CD4-positive, alpha-beta memory T cell (primary cell): ENCODE data around the gene CD163L1. TPM values are rescaled to one million over a fixed set of nuclear protein-coding genes. Genes with fewer than 3 reads are reported as not detected.

ENCODE experiments used
- CTCF ChIA-PET: fragments of 350-600 bp; sonication (Branson Sonifier 250); formaldehyde crosslinking; loops from one replicate; lab custom pipeline; 2021; ENCODE audit warnings: inconsistent platforms; ENCODE audit not compliant: partially characterized antibody; lab: Charles Lee
- POLR2A ChIA-PET: fragments of 350-600 bp; sonication (Branson Sonifier 250); formaldehyde crosslinking; loops from one replicate; lab custom pipeline; 2021; ENCODE audit not compliant: partially characterized antibody; lab: Charles Lee
- DNase-seq, 5 donors: peaks; one replicate each; pipeline versions ENCODE4 v3.0.0 to v3.0.0-alpha.2; 2020 to 2022; ENCODE audit warnings: mixed read lengths in 1 of 5
- H3K27ac ChIP-seq: one replicate; pipeline ENCODE4 v1.7.0; 2013; ENCODE audit warnings: low read depth, low read length
- H3K27me3 ChIP-seq: 2 replicates; pipeline ENCODE4 v1.7.0; 2013; ENCODE audit warnings: mild to moderate bottlenecking, low read length, moderate library complexity; ENCODE audit not compliant: insufficient read depth
- H3K36me3 ChIP-seq: 2 replicates; pipeline ENCODE4 v1.7.0; 2013; ENCODE audit warnings: mild to moderate bottlenecking, low read length, moderate library complexity; ENCODE audit not compliant: insufficient read depth
- H3K4me1 ChIP-seq: 2 replicates; pipeline ENCODE4 v1.7.0; 2013; ENCODE audit warnings: mild to moderate bottlenecking, low read length, moderate library complexity; ENCODE audit not compliant: insufficient read depth
- H3K4me3 ChIP-seq, 2 donors: one replicate each; pipeline ENCODE4 v1.7.0; 2013; ENCODE audit warnings: low read length in 2 of 2, mild to moderate bottlenecking in 1 of 2
- H3K9me3 ChIP-seq, 2 donors: one replicate each; pipeline ENCODE4 v1.7.0; 2013; ENCODE audit warnings: low read length in 2 of 2, control low read depth in 1 of 2; ENCODE audit not compliant: control insufficient read depth in 1 of 2
- H3K27ac Mint-ChIP-seq, 7 donors: one replicate each; pipeline ENCODE4 v1.8.0; 2020 to 2021; ENCODE audit warnings: mixed read lengths in 7 of 7, mild to moderate bottlenecking in 6 of 7, inconsistent platforms in 3 of 7, moderate library complexity in 3 of 7
- H3K27me3 Mint-ChIP-seq, 2 donors: one replicate each; pipeline ENCODE4 v1.8.0; 2020 to 2021; ENCODE audit warnings: mixed read lengths in 2 of 2
- H3K36me3 Mint-ChIP-seq, 2 donors: one replicate each; pipeline ENCODE4 v1.8.0; 2020 to 2021; ENCODE audit warnings: mixed read lengths in 2 of 2, inconsistent platforms in 1 of 2, mild to moderate bottlenecking in 1 of 2
- H3K4me1 Mint-ChIP-seq, 4 donors: one replicate each; pipeline ENCODE4 v1.8.0; 2020 to 2021; ENCODE audit warnings: mixed read lengths in 4 of 4, mild to moderate bottlenecking in 1 of 4
- H3K4me3 Mint-ChIP-seq, 8 donors: one replicate each; pipeline ENCODE4 v1.8.0; 2020 to 2021; ENCODE audit warnings: mixed read lengths in 8 of 8, mild to moderate bottlenecking in 7 of 8, moderate library complexity in 6 of 8, inconsistent platforms in 3 of 8
- H3K9me3 Mint-ChIP-seq, 8 donors: one replicate each; pipeline ENCODE4 v1.8.0; 2020 to 2021; ENCODE audit warnings: mixed read lengths in 8 of 8, mild to moderate bottlenecking in 5 of 8, inconsistent platforms in 3 of 8, moderate library complexity in 1 of 8
- intact Hi-C: fragments of 100-400 bp; cut with micrococcal nuclease; formaldehyde crosslinking; loops from one replicate; pipeline ENCODE4 v1.15.1; 2023
- polyA plus RNA-seq, 2 donors: library from polyadenylated mRNA; unstranded; fragments of 300-500 nt; fragmentation: Illumina TruSeq; gene quantifications; one replicate each; pipeline ENCODE4 v1.2.3, GENCODE V29; 2021
- total RNA-seq, 2 experiments: library from RNA; stranded (reverse); gene quantifications; one replicate each; pipeline ENCODE4 v1.2.3, GENCODE V29; 2021

Gene CD163L1
- total and polyA plus RNA-seq, 4 experiments from 2014 or later, result 0.69 to 1.1 TPM; not detected in 2

DNA sequence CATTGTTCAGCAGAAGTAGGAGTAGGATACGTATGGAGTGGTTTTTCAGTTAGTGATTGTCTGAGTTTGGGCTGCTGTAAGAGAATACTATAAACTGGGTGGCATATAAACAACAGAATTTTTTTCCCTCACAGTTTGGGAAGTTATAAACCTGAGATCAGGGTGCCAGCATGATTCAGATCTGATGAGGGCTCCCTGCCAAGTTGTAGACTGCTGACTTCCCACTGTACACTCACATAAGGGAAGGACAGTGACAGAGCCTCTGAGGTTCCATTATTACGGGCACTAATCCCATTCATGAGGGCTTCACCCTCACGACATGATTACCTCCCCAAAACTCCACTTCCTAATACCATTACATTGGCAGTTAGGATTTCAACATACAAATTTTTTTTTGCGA, 89.4 kb downstream of the CD163L1 start:
- H3K27me3 ChIP-seq, result no peaks in the 10 kb centered on the region
- POLR2A ChIA-PET, result no interaction called here

DNA sequence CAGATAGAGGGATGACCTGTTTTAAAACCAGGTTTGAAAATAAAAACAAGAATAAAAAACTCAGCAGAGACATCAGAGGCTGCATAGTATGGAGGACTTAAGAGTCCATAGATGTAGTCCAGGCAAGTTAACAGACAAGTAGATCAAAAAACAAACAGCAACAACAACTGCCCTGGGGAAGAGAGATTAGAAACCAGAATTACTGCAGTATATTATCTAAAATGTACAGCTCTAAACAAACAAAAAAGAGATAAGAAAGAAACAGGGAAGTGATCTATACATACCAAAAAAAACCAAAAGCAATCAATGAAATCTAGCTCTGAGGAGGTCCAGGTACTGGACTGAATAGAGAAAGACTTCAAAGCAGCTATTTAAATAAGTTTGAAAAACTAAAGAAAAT, 91.3 kb downstream of the CD163L1 start:
- Mint-ChIP-seq H3K27me3 (peaks cover 0 to 7% of the 10 kb centered on the region in 2 donors), H3K4me1 (peaks cover 12 to 42% (median 26%) of the 10 kb centered on the region in 4 donors), H3K9me3 (no peaks in the 10 kb centered on the region), H3K36me3 (no peaks in the 10 kb centered on the region), H3K4me3 (no peak overlapping the region), H3K27ac (no peak overlapping the region)
- Histone ChIP-seq H3K27ac (no peak overlapping the region), H3K27me3 (no peaks in the 10 kb centered on the region), H3K36me3 (no peaks in the 10 kb centered on the region), H3K4me1 (peaks cover 18% of the 10 kb centered on the region), H3K9me3 (no peaks in the 10 kb centered on the region), H3K4me3 (no peak overlapping the region)
- intact Hi-C loops, result no loop called here
- no peak for DNase-seq
- ChIA-PET CTCF (no interaction called here), POLR2A (interaction anchor here (1.4 kb wide), 1 partner anchor 87 kb away, joined by 3 read pairs; no protein-coding TSS in a partner anchor)

More for the DNA sequence above, 89.4 kb downstream of the CD163L1 start:
- intact Hi-C loops, result no loop called here
- H3K4me3 ChIP-seq, result no peak overlapping the region
- no peak for DNase-seq
- H3K9me3 ChIP-seq, result no peaks in the 10 kb centered on the region
- no peak overlapping the region for H3K27ac ChIP-seq
- no peak overlapping the region for H3K27ac Mint-ChIP-seq
- no peak overlapping the region for H3K4me3 Mint-ChIP-seq
- peaks cover 17% of the 10 kb centered on the region for H3K4me1 ChIP-seq
- CTCF ChIA-PET, result no interaction called here
- H3K36me3 ChIP-seq, result no peaks in the 10 kb centered on the region
- peaks cover 0 to 7% of the 10 kb centered on the region in 2 donors for H3K27me3 Mint-ChIP-seq
- no peaks in the 10 kb centered on the region for H3K9me3 Mint-ChIP-seq
- no peaks in the 10 kb centered on the region for H3K36me3 Mint-ChIP-seq
- peaks cover 8 to 30% (median 20%) of the 10 kb centered on the region in 4 donors for H3K4me1 Mint-ChIP-seq

DNA sequence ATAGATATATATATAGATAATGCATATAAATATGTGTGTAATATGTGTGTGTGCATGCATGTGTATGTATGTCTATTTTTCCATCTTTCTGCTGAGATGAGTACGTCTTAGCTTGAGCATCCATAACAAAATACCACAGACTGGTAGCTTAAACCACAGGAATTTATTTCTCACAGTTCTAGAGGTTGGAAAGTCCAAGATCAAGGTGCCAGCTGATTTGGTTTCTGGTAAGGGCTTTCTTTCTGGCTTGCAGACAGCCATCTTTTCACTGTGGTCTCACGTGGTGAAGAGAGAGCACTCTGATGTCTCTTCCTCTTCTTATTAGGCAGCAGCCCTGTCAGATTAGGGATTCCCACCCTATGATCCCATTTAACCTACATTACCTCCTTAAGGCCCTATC, 92.8 kb downstream of the CD163L1 start:
- POLR2A ChIA-PET, result no interaction called here
- peaks cover 22 to 53% (median 36%) of the 10 kb centered on the region in 4 donors for H3K4me1 Mint-ChIP-seq

DNA sequence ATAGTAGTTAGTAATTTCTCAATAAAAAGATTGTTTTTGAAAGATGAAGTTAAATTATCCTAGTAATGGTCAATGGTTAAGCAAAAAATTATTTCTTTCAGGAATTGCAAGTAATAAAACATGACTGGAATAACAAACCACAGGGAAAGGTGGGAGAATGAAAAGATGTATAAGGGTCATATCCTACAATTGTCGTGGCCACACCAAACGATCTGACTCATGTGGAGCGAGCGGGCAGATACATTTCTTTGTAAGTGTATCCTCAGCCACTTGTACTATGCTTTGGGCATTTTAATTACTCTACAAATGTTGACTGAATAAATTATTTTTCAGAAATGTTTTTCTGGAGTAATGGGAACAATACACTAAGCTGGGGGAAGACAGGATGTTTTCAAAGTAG, 94.5 kb downstream of the CD163L1 start:
- peaks cover 5 to 7% of the 10 kb centered on the region in 2 donors for H3K36me3 Mint-ChIP-seq
- intact Hi-C loops, result no loop called here
- H3K4me3 ChIP-seq, result no peak overlapping the region
- H3K36me3 ChIP-seq, result no peaks in the 10 kb centered on the region
- peaks cover 27 to 70% (median 44%) of the 10 kb centered on the region in 4 donors for H3K4me1 Mint-ChIP-seq
- H3K27me3 Mint-ChIP-seq, result peaks cover 0 to 2% of the 10 kb centered on the region in 2 donors
- no peaks in the 10 kb centered on the region for H3K9me3 ChIP-seq
- peaks cover 38% of the 10 kb centered on the region for H3K4me1 ChIP-seq
- H3K27ac Mint-ChIP-seq, result no peak overlapping the region
- ChIA-PET CTCF (no interaction called here), POLR2A (no interaction called here)
- H3K9me3 Mint-ChIP-seq, result peaks cover 0 to 13% (median 11%) of the 10 kb centered on the region in 8 donors
- H3K27me3 ChIP-seq, result no peaks in the 10 kb centered on the region
- no peak overlapping the region for H3K27ac ChIP-seq
- H3K4me3 Mint-ChIP-seq, result no peak overlapping the region
- DNase-seq, result no peak

More for the DNA sequence above, 92.8 kb downstream of the CD163L1 start:
- H3K36me3 ChIP-seq, result no peaks in the 10 kb centered on the region
- intact Hi-C loops, result no loop called here
- H3K27ac ChIP-seq, result no peak overlapping the region
- Mint-ChIP-seq H3K27ac (peak overlapping the region in 1 of 7 donors; percentile 2), H3K9me3 (peaks cover 0 to 3% (median 0%) of the 10 kb centered on the region in 8 donors), H3K27me3 (peaks cover 0 to 5% of the 10 kb centered on the region in 2 donors), H3K36me3 (peaks cover 0 to 2% of the 10 kb centered on the region in 2 donors), H3K4me3 (no peak overlapping the region)
- CTCF ChIA-PET, result no interaction called here
- no peaks in the 10 kb centered on the region for H3K27me3 ChIP-seq
- no peaks in the 10 kb centered on the region for H3K9me3 ChIP-seq
- no peak overlapping the region for H3K4me3 ChIP-seq
- H3K4me1 ChIP-seq, result peaks cover 26% of the 10 kb centered on the region
- DNase-seq, result no peak

DNA sequence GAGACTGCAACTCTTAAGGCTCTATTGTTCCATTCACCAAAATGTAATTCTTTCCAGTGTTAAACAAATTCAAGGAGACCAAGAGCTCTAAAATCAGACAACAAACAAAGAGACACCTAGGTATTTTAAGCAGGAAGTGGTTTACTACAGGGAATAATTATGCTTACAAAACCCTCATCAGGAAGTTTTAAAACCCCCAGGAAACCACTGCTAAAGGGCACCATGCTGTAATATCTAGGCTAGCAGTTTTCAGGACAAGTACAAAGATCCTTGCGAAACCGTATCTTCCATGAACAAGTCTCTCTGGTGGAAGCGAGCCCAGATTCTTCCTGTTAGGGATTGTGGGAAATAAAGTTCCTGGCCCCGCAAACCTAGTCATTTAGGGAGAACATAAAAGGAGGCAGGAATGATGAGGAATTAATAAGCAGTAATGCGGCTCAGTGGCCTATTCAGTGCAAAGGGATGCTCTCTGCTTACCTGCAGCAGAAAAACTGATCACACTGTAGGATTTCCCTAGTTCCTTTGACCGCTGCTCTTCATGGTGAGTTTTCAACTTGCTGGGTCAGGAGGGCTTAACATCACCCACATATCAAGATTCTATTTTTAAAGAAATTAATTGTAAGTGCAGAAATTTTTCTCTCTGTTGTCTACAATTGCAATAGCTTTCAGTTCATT, 97.3 kb downstream of the CD163L1 start:
- peak; percentile 6 to 37 (median 24) for DNase-seq
- H3K9me3 Mint-ChIP-seq, result peaks cover 0 to 31% (median 26%) of the 10 kb centered on the region in 8 donors
- peak overlapping the region; percentile 15 to 74 (median 62) for H3K27ac Mint-ChIP-seq
- no peaks in the 10 kb centered on the region for H3K9me3 ChIP-seq
- peaks cover 7 to 17% of the 10 kb centered on the region in 2 donors for H3K36me3 Mint-ChIP-seq
- intact Hi-C loops, result no loop called here
- ChIA-PET CTCF (no interaction called here), POLR2A (no interaction called here)
- H3K27me3 ChIP-seq, result no peaks in the 10 kb centered on the region
- H3K4me1 Mint-ChIP-seq, result peaks cover 30 to 78% (median 49%) of the 10 kb centered on the region in 4 donors
- H3K4me3 ChIP-seq, result peak overlapping the region in 1 of 2 donors; percentile 44
- H3K4me1 ChIP-seq, result peaks cover 41% of the 10 kb centered on the region
- no peak overlapping the region for H3K27ac ChIP-seq
- no peaks in the 10 kb centered on the region for H3K36me3 ChIP-seq
- no peaks in the 10 kb centered on the region for H3K27me3 Mint-ChIP-seq
- H3K4me3 Mint-ChIP-seq, result peak overlapping the region; percentile 15 to 85 (median 64)

DNA sequence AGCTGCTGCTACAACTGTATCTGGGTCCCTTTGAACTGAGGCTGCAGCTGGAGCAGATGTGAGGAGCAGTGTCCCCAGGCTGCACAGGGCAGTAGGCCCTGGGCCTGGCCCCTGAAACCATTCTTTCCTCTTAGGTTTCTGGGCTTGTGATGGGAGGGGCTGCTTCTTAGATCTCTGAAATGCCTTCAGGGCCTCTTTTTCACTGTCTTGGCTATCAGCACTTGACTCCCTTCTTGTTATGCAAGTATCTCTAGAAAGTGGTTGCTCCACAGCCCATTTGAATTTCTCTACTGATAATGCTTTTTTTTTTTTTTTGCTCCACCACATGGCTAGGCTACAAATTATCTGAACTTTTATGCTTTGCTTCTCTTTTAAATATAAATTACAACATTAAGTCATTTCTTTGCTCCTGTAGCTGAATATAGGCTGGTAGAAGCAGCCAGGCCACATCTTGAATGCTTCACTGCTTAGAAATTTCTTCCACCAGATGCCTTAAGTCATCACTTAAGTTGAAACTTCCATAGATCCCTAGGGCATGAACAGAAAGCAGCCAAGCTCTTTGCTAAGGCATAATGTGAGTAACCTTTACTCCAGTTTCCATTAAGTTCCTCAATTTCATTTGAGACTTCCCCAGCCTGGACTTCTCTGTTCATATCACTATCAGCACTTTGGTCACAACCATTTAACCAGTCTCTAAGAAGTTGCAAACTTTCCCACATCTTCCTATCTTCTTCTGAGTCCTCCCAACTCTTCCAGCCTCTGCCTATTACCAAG, 98.9 kb downstream of the CD163L1 start:
- peaks cover 7 to 17% of the 10 kb centered on the region in 2 donors for H3K36me3 Mint-ChIP-seq
- Histone ChIP-seq H3K4me1 (peaks cover 30% of the 10 kb centered on the region), H3K9me3 (no peaks in the 10 kb centered on the region), H3K27ac (no peak overlapping the region), H3K27me3 (no peaks in the 10 kb centered on the region), H3K36me3 (no peaks in the 10 kb centered on the region), H3K4me3 (no peak overlapping the region)
- peak overlapping the region in 1 of 7 donors; percentile 46 for H3K27ac Mint-ChIP-seq
- DNase-seq, result no peak
- CTCF ChIA-PET, result no interaction called here
- intact Hi-C loops, result no loop called here
- peak overlapping the region in 3 of 8 donors; percentile 43 to 74 (median 61) for H3K4me3 Mint-ChIP-seq
- H3K4me1 Mint-ChIP-seq, result peaks cover 26 to 72% (median 43%) of the 10 kb centered on the region in 4 donors
- H3K27me3 Mint-ChIP-seq, result no peaks in the 10 kb centered on the region
- peaks cover 0 to 32% (median 26%) of the 10 kb centered on the region in 8 donors for H3K9me3 Mint-ChIP-seq
- POLR2A ChIA-PET, result no interaction called here

DNA sequence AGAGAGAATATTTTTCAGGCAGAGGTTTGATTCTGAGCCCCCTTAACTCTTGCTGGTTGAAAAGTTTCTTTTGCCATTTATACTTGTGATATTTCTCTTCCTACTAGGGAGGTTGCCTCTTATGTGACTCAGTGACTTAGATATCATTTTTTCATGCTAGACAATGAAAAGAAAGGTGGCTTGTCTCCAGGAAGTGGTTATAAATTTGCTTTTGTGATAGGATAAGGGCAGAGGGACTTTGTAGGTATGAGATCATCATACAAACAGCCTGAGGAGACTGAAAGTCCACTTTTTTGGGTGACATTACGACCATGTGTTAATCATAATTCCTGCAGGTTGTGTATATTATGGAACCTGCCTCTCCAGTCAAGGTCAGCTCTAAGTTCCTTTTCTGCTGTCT, 104.3 kb downstream of the CD163L1 start:
- DNase-seq, result peak in 3 of 5 donors; percentile 11 to 17 (median 12)
- Mint-ChIP-seq H3K4me1 (peaks cover 16 to 48% (median 24%) of the 10 kb centered on the region in 4 donors), H3K9me3 (peaks cover 0 to 35% (median 18%) of the 10 kb centered on the region in 8 donors), H3K27ac (peak overlapping the region in 4 of 7 donors; percentile 13 to 76 (median 50)), H3K4me3 (peak overlapping the region in 4 of 8 donors; percentile 5 to 18 (median 9)), H3K27me3 (no peaks in the 10 kb centered on the region), H3K36me3 (peaks cover 1 to 12% of the 10 kb centered on the region in 2 donors)
- no peak overlapping the region for H3K4me3 ChIP-seq
- POLR2A ChIA-PET, result no interaction called here
- CTCF ChIA-PET, result no interaction called here
- intact Hi-C loops, result no loop called here
- H3K27me3 ChIP-seq, result no peaks in the 10 kb centered on the region
- no peak overlapping the region for H3K27ac ChIP-seq
- no peaks in the 10 kb centered on the region for H3K9me3 ChIP-seq
- peaks cover 17% of the 10 kb centered on the region for H3K4me1 ChIP-seq
- H3K36me3 ChIP-seq, result no peaks in the 10 kb centered on the region
